Measurements from ENCODE around the gene HMOX1. TPM values are rescaled to one million over a fixed set of nuclear protein-coding genes. Genes with fewer than 3 reads are reported as not detected.

HMOX1 gene, protein sequence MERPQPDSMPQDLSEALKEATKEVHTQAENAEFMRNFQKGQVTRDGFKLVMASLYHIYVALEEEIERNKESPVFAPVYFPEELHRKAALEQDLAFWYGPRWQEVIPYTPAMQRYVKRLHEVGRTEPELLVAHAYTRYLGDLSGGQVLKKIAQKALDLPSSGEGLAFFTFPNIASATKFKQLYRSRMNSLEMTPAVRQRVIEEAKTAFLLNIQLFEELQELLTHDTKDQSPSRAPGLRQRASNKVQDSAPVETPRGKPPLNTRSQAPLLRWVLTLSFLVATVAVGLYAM
- 10 to 100 TPM in 2 of 3 donors, 1 to 10 TPM in 1; 7.5 to 61.6 (median 15.9) TPM for total RNA-seq
- total RNA-seq (2013) = 6.1 TPM

DNA sequence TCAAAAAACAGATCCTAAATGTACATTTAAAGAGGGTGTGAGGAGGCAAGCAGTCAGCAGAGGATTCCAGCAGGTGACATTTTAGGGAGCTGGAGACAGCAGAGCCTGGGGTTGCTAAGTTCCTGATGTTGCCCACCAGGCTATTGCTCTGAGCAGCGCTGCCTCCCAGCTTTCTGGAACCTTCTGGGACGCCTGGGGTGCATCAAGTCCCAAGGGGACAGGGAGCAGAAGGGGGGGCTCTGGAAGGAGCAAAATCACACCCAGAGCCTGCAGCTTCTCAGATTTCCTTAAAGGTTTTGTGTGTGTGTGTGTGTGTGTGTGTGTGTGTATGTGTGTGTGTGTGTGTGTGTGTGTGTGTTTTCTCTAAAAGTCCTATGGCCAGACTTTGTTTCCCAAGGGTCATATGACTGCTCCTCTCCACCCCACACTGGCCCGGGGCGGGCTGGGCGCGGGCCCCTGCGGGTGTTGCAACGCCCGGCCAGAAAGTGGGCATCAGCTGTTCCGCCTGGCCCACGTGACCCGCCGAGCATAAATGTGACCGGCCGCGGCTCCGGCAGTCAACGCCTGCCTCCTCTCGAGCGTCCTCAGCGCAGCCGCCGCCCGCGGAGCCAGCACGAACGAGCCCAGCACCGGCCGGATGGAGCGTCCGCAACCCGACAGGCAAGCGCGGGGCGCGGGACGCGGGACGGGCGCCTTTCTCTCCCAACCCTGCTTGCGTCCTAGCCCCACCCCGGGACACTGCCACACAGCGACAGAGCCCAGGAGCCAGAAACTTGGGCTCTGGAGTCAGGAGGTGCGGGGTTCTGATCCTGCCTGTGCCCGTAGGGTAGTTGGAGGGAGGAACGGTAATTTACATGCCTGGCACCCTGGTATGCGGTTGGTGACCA is at the start of gene HMOX1:
Gene HMOX1, plus strand, starts transcription at position 560 of the 887 bp plus-strand sequence. Its CDS starts 78 bp downstream, at position 638.
- Histone ChIP-seq H3K4me1 (ENCODE audit: control insufficient read depth, insufficient read depth, low read length) (peaks cover 34% of the 10 kb centered on the region), H3K27me3 (ENCODE audit: control insufficient read depth, insufficient read depth, low read length) (no peaks in the 10 kb centered on the region), H3K27ac (ENCODE audit: low read length) (peak within 1 kb of the TSS; percentile 5), H3K9me3 (ENCODE audit: control insufficient read depth, insufficient read depth, low read length) (no peaks in the 10 kb centered on the region), H3K4me3 (ENCODE audit: low read length) (peak within 1 kb of the TSS; percentile 31), H3K36me3 (ENCODE audit: control insufficient read depth, insufficient read depth, low read length) (no peaks in the 10 kb centered on the region)
- 5% methylated on average over 47 of the region's 47 CpGs for WGBS (ENCODE audit: insufficient coverage)
- intact Hi-C loops (cut with micrococcal nuclease) = loop anchor here (10.0 kb wide), 1 partner anchor 76 kb away; no protein-coding TSS in a partner anchor
- DNase-seq (peak; percentile 64 to 70), ATAC-seq (peak; percentile 90 to 95 (median 91))
- Mint-ChIP-seq H3K4me1 (peaks cover 25 to 34% of the 10 kb centered on the region in 2 donors), H3K9me3 (no peaks in the 10 kb centered on the region), H3K4me3 (peak within 1 kb of the TSS; percentile 86), H3K36me3 (no peaks in the 10 kb centered on the region), H3K27me3 (ENCODE audit: low read depth in 2 of 2) (no peaks in the 10 kb centered on the region), H3K27ac (peak within 1 kb of the TSS; percentile 70 to 74)
- TF ChIP-seq, protein P1, sequence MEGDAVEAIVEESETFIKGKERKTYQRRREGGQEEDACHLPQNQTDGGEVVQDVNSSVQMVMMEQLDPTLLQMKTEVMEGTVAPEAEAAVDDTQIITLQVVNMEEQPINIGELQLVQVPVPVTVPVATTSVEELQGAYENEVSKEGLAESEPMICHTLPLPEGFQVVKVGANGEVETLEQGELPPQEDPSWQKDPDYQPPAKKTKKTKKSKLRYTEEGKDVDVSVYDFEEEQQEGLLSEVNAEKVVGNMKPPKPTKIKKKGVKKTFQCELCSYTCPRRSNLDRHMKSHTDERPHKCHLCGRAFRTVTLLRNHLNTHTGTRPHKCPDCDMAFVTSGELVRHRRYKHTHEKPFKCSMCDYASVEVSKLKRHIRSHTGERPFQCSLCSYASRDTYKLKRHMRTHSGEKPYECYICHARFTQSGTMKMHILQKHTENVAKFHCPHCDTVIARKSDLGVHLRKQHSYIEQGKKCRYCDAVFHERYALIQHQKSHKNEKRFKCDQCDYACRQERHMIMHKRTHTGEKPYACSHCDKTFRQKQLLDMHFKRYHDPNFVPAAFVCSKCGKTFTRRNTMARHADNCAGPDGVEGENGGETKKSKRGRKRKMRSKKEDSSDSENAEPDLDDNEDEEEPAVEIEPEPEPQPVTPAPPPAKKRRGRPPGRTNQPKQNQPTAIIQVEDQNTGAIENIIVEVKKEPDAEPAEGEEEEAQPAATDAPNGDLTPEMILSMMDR (IDR thresholded peaks at IDR 0.05) = no peak

DNA sequence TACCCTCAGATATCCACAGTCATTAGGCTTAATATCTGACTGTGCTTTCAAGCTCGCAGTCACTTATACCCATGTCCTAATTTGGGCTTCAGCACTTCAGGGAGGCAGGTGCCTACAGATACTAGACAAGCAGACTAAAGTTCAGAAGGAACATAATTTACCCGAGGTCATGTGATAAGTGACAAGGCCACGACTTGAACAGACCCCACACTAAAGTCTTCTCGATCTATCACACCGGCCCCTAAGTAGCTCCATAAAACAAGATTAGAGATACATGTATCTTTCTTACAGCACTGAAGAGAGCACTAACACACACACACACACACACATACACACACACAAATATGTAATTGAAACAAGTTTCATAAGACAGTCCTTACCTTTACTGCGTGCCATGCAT is 48.6 kb upstream of the HMOX1 start:
- ATAC-seq (no peak), DNase-seq (no peak)
- Mint-ChIP-seq H3K4me3 (no peak overlapping the region), H3K27me3 (ENCODE audit: low read depth in 2 of 2) (no peaks in the 10 kb centered on the region), H3K9me3 (no peaks in the 10 kb centered on the region), H3K36me3 (no peaks in the 10 kb centered on the region), H3K27ac (no peak overlapping the region), H3K4me1 (peaks cover 6 to 12% of the 10 kb centered on the region in 2 donors)
- Histone ChIP-seq H3K27me3 (ENCODE audit: control insufficient read depth, insufficient read depth, low read length) (no peaks in the 10 kb centered on the region), H3K9me3 (ENCODE audit: control insufficient read depth, insufficient read depth, low read length) (no peaks in the 10 kb centered on the region), H3K36me3 (ENCODE audit: control insufficient read depth, insufficient read depth, low read length) (peaks cover 57% of the 10 kb centered on the region), H3K27ac (ENCODE audit: low read length) (no peak overlapping the region), H3K4me1 (ENCODE audit: control insufficient read depth, insufficient read depth, low read length) (peaks cover 28% of the 10 kb centered on the region), H3K4me3 (ENCODE audit: low read length) (no peak overlapping the region)
- intact Hi-C loops (cut with micrococcal nuclease) = no loop called here
- TF ChIP-seq, protein P1 (IDR thresholded peaks at IDR 0.05) = no peak
- WGBS (ENCODE audit: insufficient coverage) = 87% methylated on average over 6 of the region's 6 CpGs

GRCh38 chr22:35333220-35333619 is 47.7 kb upstream of the HMOX1 start:
- H3K36me3 Mint-ChIP-seq = no peaks in the 10 kb centered on the region
- WGBS (ENCODE audit: insufficient coverage) = 85% methylated on average over 7 of the region's 7 CpGs
- H3K4me3 Mint-ChIP-seq = no peak overlapping the region
- H3K27me3 Mint-ChIP-seq (ENCODE audit: low read depth in 2 of 2) = no peaks in the 10 kb centered on the region
- Histone ChIP-seq H3K4me3 (ENCODE audit: low read length) (no peak overlapping the region), H3K4me1 (ENCODE audit: control insufficient read depth, insufficient read depth, low read length) (peaks cover 25% of the 10 kb centered on the region), H3K27me3 (ENCODE audit: control insufficient read depth, insufficient read depth, low read length) (no peaks in the 10 kb centered on the region), H3K36me3 (ENCODE audit: control insufficient read depth, insufficient read depth, low read length) (peaks cover 52% of the 10 kb centered on the region), H3K9me3 (ENCODE audit: control insufficient read depth, insufficient read depth, low read length) (no peaks in the 10 kb centered on the region), H3K27ac (ENCODE audit: low read length) (no peak overlapping the region)
- intact Hi-C loops (cut with micrococcal nuclease) = no loop called here
- no peak overlapping the region for H3K27ac Mint-ChIP-seq
- H3K9me3 Mint-ChIP-seq = no peaks in the 10 kb centered on the region
- DNase-seq (no peak), ATAC-seq (no peak)
- H3K4me1 Mint-ChIP-seq = peaks cover 6 to 16% of the 10 kb centered on the region in 2 donors
- TF ChIP-seq, protein P1 (IDR thresholded peaks at IDR 0.05) = no peak
